GOT3 (cell line): ENCODE measurements around the gene DHRS7B.
"Not testable (repeated sequence)": the region's sequence is repeated elsewhere in the genome, so short reads cannot be mapped to it uniquely, and the experiment has no call there.

ENCODE experiments used
- DNase-seq: peaks from one replicate; lab custom pipeline; 2025; ENCODE audit warnings: mixed read lengths; lab: John Stamatoyannopoulos, UW

DHRS7B gene

DNA sequence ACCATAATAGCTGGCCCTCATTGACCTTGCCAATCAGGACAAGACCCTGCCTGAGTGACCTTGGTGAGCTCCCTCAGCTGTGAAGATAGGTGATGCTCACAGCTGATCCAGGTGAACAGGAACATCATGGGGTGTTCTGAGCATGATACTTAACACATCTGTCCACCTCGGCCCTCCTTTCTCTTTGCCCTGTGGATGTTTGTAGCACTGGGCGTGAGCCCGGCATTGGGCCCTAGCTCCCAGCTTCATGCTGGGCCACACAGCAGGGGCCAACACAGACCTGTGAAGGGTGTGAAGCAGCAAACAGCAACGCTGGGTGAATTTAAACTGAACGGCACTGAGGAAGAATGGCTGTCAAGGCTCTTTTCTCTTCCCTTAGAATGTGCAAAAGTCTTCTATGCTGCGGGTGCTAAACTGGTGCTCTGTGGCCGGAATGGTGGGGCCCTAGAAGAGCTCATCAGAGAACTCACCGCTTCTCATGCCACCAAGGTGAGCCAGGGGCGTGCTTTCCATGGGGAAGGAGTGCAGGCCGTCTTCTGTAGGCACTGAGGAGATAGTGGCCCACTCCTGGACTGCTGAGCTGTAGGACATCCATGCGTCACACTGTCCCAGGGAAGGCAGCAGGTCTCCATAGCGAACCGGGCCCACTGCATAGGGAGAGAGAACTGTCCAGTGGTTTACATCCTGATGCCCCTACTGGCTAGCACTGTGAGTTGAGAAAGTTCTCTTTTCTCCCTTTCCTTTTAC is 51.3 kb downstream of the DHRS7B start:
- DNase-seq: no peak

DNA sequence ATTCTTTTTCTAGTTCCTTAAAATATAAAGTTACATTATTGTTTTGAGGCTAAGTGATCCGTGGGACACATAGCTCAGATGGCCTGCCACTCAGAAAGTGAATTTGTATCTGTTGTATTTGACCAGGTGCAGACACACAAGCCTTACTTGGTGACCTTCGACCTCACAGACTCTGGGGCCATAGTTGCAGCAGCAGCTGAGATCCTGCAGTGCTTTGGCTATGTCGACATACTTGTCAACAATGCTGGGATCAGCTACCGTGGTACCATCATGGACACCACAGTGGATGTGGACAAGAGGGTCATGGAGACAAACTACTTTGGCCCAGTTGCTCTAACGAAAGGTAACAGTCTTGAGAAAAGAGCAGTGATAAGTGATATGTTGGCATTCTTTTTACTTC is 56.7 kb downstream of the DHRS7B start:
- no peak for DNase-seq

DNA sequence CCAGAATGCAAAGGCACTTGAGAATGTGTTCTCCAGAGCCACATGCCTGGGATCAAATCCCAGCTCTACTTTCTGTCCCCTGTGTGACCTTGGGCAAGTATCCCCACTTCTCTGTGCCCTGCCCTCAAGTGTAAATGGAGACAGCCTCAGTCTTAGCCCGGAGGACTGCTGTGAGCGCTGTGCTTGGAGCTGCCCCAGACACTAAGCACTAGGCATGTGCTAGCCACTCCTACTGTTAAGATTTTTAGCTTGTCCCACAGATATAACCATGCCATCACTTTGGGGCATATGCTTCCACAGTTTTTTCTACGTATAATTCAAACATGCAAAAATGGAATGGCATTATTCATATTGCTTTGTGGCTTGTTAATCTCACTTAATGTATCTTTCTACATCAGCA is 57.8 kb downstream of the DHRS7B start:
- no peak for DNase-seq

DNA sequence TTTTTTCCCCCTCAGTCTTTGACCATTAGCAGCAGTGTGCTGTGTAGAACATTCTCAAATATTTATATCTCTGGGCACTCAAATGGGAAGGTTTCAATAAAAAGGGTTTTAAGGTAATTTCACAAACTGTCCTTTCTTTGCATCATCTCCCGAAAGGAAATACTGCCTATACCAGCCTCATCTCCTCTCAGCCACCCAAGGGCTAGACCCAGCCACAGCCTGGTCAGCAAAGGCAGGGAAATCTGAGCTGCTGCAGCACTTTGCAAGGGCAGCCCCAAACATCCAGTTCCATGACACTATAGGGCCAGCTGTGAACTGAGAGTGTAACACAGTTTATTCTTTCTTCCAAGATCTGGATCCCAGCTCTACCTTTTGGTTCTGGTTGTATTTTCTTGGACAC is 58.3 kb downstream of the DHRS7B start:
- no peak for DNase-seq

GRCh38 chr17:21186399-21187187 is 59.8 kb downstream of the DHRS7B start:
- DNase-seq: no peak

DNA sequence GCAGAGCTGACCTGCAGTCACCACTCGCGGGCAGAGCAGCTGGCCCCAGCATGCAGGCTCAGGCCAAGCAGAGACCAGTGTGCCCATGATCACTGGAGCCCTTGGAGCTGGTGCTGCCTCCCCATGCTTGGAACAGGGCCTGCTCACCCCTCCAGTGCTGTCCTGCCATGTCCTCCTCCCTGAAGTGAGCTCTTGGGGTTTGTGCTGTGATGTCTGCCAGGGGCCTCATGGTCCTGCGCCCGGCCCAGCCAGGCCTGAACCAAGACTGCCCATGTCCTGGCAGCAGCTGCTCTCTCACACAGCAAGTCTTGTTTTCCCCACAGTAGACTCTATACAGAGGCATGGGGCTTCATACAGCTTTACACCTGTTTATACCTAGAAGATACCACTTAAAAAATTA is 62.6 kb downstream of the DHRS7B start:
- no peak for DNase-seq

DNA sequence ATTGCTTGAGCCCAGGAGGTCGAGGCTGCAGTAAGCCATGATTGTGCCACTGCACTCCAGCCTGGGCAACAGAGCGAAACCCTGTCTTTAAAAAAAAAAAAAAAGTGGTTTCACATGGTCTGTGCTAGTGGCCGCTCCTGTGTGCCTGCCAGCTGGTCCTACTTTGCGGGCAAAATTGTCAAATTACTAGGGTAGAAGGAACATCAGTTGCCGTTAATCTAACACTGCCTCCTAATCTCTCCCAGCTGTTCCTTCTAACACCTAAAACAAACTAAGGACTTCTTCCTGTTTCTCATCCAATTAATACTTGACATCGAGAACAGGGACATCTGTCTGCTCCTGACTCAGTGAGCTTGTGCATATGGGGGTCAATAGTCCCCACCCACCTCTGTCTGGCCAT is 63.3 kb downstream of the DHRS7B start:
- DNase-seq: no peak

DNA sequence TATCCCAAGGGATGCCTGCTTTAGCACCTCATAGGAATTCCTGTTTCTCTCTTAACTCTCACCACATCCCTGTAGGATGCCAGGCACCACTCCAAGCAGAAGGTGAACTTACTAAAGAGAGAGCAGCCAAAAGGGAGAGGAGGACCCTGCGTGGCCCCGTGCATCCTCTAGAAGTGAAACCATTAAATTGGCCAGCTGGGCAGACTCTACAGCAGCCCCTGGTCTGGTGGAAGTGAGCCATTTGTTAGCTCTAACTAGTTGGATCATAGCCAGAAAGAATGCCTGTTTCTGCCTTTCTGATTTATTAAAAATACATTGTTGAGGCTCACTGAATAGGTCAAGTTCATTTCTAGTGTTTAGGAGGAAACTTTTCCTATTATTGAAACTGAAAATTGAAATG is 64.9 kb downstream of the DHRS7B start:
- no peak for DNase-seq

DNA sequence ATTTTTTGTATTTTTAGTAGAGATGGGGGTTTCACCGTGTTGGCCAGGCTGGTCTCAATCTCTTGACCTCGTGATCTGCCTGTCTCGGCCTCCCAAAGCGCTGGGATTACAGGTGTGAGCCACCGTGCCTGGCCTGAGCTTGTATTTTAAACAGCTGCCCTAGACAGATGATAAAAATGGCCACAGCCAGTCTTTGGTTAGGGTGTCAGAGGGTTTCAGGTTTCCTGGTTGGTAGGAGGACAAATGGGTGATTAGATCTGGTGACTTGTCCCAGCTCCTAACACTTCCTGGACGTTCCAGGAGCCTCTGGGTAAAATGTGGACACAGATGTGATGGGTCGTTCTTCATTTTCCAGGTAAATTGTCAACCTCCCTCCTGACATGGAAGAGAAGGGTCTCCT is 65.7 kb downstream of the DHRS7B start:
- DNase-seq: not testable (repeated sequence)

GRCh38 chr17:21193031-21193430 is 66.3 kb downstream of the DHRS7B start:
- DNase-seq: no peak

DNA sequence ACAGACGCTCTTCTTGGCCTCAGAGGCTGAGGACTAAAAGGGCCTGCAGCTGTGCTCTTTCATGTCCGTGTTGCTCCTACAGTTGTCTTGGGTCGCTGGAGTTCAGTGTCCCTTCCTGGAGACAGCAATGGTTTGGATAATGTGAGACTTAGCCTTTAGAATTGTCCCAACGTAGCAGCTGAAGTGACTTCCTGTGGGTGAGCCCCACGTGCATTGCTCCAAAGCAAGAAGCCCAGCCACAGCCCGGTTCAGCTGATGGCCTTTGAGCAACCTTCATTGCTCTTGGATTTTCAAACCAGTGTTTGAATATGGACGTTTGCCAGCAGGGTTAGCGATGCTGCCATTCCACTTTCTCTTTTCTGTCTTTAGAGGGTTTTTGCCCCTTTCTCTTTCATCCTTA is 67.5 kb downstream of the DHRS7B start:
- DNase-seq: no peak

DNA sequence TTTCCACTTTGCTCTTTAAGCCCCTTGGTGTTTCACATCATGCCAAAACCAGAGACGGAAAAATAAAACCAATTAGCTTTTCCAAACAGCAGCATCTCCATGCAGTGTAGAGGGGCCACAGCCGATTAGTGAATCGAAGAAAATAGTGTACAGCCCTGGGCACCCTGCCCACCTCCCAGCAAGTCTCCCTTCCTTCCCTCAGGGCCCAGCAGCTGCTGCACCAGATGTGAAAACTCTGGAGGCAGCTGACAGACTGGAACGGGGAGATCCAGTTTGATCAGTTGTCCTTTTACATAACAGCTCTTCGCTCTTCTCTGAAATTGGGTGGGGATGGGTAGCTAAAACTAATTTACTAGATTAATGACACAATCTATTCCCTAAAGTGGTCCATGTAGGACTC is 67.9 kb downstream of the DHRS7B start:
- DNase-seq: no peak

DNA sequence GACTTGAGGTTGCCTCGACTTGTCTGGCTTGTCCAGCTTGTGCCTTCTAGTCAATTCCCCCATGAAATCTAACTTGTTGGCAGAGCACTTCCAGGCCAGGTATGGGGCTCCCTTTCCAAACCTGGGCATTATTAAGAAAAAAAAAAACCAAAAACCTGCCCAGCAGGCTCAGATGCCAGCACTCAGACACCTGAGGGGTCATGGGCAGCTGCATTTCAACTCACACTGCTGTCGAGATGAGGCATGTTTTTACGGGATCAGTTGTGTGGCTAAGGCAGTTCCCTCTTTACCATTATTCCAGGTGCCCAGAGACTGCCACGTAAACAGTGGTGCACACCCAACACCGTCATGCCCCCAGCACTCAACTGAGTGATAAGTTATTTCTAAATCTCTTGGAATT is 69.4 kb downstream of the DHRS7B start:
- no peak for DNase-seq

GRCh38 chr17:21198411-21198810 is 71.6 kb downstream of the DHRS7B start:
- no peak for DNase-seq

DNA sequence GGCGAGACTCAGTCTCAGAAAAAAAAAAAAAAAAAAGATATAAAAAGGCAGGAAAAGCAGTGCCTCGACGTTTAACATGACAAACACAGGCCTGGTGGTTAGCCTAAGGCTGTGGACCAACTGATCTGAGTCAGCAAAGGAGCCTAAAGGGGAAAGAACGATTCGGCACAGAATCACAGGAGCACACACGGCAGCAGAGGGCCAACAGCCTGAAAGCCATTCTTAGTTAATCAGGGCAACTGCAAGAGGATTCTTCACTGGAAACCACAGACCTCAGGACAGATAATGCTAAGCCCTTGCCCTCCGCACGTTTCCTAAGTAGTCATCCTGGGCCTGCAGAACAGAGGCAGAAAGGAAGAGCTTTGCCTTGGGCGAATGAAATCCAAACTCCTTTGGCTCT is 72.5 kb downstream of the DHRS7B start:
- no peak for DNase-seq

DNA sequence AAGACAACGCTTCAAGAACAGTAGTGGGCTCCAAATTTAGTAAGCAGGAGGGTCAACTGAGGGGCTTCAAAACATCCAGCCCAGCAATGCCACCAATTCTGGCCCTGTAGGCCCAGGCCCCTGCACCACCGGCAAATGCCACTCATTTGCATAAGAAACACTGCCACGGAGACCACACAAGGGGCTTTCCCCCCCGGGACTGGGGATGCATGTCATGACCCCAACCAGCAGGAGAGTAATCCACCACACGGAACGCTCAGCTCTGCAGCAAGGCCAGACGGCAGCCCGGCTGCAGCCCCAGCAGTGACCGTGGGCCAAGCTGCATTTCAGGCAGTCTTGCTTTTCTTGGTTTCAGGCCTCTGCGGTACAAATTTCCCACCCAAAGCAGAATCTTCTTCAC is 73.1 kb downstream of the DHRS7B start:
- no peak for DNase-seq

- no peak for DNase-seq
Measured at GRCh38 chr17:21200590-21201297, 74.0 kb downstream of the DHRS7B start.

DNA sequence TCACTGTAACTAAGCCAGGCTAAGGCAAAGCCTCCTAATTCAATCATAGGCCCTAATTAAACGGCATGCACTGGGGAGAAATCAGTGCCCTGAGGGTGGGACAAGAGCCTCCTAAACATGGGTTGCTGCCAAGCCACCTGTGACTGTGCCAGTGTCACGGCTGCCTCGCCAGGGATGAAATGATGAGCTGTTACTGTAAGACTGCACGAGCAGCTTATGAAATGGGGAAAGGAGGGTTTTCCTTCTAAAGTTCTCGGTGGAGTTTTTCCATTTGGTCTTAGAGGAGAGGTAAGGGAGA is 74.5 kb downstream of the DHRS7B start:
- DNase-seq: no peak

- no peak for DNase-seq
Measured at GRCh38 chr17:21201874-21202273, 75.1 kb downstream of the DHRS7B start.

DNA sequence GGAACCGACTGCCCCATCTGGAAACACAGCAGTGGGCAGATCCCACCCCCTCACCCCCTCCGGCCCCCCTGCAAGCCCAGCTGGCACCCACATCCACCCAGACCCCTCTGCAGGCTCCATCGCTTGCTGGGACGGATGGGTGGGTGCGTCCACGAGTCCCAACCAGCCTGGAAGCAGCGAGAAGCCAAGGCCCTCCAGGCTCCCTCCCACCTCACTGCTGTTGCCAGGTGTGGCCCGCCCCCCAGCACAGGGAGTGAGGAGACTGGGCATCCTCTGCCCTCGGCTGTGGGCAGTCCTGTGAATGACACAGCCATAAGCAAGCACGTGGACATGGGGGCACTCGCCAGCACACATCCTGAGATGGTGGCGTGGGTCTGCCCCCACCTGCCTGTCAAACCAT is 75.7 kb downstream of the DHRS7B start:
- DNase-seq: no peak

GRCh38 chr17:21204935-21205334 is 78.2 kb downstream of the DHRS7B start:
- no peak for DNase-seq

DNA sequence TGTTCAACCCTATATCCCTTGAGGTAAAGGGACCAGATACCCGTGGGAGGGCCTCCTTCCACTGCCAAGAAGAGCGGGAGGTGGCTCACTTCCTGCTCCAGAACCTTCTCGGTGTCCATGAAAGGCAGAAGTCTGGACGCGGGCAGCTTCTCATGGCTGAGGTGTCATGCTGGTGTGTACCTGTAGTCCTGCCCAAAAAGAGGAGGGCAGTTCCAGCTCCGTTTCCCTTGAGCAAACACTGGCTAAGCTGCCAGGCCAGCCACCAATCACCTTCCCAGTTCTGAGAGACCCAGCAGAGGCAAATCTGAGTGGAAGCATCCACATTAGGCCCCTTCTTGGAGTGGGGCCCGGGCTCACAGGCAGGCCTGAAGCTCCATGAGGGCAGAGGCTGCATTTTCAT is 81.6 kb downstream of the DHRS7B start:
- no peak for DNase-seq

DNA sequence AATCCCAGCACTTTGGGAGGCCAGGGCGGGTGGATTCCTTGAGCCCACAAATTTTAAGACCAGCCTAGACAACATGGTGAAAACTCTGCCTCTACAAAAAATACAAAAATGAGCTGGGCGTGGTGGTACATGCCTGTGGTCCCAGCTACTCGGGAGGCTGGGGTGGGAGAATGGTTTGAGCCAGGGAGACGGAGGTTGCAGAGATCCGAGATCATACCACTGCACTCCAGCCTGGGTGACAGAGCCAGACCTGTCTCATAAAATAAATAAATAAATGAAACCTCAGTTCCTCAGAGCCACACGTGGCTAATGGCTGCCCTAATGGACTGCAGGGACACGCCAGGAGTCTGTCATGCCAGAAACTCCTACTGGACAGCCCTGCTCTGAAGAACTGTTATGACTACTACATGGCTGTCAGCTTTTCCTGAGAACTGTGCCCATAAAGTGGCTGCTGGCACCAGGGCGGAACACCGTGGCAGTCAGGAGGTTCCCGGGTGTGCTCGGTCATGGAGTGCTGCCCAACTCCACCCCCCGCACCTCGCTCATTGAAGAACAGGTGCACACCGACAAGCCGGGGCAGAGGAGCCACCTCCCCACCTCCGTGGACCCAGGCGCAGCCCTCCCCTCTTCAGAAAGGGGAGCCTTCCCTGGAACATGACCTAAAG is 82.9 kb downstream of the DHRS7B start:
- DNase-seq: no peak
